Measurements from ENCODE around the gene ZZZ3.

DNA sequence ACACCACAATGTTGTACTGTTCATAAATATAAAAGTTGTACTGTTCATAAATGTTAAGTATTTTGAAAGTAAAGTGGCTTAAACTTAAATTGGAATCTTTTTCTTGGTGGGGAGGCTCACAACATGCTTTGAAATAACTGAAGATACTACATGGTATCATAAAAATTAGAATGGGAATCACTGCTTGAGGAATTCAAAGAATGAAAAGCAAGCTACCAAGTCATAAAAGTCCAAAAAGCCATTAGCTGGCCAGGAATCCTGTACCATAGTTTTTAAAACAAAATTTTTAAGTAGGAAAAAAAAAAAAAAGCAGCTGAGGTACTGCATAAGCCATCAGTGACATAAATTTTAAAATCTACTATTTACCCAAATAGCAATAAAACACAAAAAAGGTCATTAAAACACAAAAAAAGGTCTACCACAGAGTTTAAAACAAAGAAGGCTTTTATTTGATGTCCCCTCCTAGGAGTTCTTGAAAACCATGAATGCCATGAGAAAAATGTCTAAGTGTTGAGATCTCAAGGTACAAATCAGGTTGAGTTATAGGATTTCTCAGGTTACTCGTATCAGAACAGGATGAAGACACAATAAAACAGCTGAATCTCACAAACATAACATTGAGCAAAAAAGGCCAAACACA lies 8.6 kb downstream of the ZZZ3 start:
- TF ChIP-seq CTCF (IDR thresholded peaks at IDR 0.05) (no peak), EZH2 (IDR thresholded peaks at IDR 0.05; ENCODE audit: borderline replicate concordance, insufficient read depth, low read depth, low read length, poor library complexity, severe bottlenecking) (no peak)

Measured in B cell (primary cell).